DND-41 (cell line): ENCODE data around the gene CFAP43.

Experiments used
- CTCF ChIP-seq: IDR thresholded peaks from 2 replicates; pipeline ENCODE4 v1.5.1; 2012; ENCODE audit warnings: borderline replicate concordance, low read length, moderate library complexity, mild to moderate bottlenecking; ENCODE audit not compliant: poor library complexity, severe bottlenecking; ENCODE audit errors: extremely low read depth
- EZH2 ChIP-seq: IDR thresholded peaks from 3 replicates; pipeline ENCODE4 v1.6.1; 2012; ENCODE audit warnings: borderline replicate concordance, low read depth, mild to moderate bottlenecking, moderate library complexity, low read length, inconsistent platforms; ENCODE audit not compliant: severe bottlenecking

DNA sequence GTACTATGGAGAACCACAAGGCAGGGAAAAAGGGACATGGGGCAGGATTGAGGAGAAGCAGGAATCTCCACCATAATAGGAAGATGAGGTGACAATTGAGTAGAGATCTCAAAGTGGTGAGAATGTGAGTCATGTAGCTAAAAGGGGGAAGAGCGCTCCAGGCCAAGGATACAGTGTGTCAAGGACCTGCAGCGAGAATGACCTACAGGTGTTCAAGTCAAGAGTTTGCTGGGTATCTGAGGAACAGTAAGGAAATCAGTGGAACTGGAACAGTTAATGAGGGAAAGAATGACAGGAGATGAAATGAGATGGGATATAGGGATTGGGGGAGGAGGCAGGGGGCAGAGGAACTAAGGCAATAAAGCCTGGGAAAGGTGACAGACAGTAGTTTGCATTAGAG lies 76.6 kb downstream of the CFAP43 start:
- TF ChIP-seq EZH2 (no peak), CTCF (no peak)
